GM19240 (cell line): ENCODE data around the gene RFX1.
"Not testable (repeated sequence)": the region's sequence is repeated elsewhere in the genome, so short reads cannot be mapped to it uniquely, and the experiment has no call there.

Experiments used
- DNase-seq: peaks from one replicate; pipeline ENCODE4 v3.0.0; 2011; ENCODE audit warnings: low spot score; ENCODE audit not compliant: insufficient read length

RFX1 gene

DNA sequence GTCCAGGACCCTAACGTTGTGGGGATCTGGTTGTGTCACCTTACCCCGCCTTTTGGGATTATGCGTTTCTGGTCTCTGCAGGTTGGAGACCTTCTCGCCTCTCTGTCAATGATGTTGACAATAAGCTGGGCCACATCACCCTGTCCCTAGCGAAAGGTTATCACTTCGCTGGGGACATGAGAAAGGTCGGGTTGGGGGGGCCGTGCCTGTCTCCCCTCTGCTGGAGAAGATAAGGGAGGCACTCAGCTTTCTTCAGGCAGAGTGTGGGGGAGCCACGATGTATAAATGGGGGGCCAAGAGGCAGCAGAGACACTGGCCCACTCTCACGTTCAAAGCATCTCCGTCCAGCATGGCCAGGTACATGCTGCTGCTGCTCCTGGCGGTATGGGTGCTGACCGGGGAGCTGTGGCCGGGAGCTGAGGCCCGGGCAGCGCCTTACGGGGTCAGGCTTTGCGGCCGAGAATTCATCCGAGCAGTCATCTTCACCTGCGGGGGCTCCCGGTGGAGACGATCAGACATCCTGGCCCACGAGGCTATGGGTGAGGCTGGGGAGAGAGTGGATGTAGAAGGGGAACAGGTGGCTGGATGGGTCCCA lies 21.8 kb upstream of the RFX1 start, which contains the start of gene RLN3:
Gene RLN3 (plus strand): TSS at position 293 of the 595 bp plus-strand sequence. CDS start 57 bp downstream, at position 350.
- no peak for DNase-seq

DNA sequence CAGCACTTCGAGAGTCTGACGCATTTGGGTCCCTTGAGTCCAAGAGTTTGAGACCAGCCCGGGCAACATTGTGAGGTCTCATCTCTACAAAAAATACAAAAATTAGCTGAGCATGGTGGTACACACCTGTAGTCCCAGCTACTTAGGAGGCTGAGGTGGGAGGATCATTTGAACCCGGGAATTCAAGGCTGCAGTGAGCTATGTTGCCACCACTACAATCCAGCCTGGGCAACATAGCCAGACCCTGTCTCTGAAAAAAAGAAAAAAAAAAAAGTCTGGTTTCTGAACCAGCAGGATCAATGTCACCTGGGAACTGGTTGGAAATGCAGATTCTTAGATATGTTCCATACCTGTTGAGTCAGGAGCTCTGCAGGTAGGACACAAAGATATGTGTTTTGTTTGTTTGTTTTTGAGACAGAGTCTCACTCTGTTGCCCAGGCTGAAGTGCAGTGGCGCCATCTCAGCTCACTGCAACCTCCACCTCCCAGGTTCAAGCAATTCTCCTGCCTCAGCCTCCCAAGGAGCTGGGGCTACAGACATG lies 20.6 kb upstream of the RFX1 start:
- not testable (repeated sequence) for DNase-seq

DNA sequence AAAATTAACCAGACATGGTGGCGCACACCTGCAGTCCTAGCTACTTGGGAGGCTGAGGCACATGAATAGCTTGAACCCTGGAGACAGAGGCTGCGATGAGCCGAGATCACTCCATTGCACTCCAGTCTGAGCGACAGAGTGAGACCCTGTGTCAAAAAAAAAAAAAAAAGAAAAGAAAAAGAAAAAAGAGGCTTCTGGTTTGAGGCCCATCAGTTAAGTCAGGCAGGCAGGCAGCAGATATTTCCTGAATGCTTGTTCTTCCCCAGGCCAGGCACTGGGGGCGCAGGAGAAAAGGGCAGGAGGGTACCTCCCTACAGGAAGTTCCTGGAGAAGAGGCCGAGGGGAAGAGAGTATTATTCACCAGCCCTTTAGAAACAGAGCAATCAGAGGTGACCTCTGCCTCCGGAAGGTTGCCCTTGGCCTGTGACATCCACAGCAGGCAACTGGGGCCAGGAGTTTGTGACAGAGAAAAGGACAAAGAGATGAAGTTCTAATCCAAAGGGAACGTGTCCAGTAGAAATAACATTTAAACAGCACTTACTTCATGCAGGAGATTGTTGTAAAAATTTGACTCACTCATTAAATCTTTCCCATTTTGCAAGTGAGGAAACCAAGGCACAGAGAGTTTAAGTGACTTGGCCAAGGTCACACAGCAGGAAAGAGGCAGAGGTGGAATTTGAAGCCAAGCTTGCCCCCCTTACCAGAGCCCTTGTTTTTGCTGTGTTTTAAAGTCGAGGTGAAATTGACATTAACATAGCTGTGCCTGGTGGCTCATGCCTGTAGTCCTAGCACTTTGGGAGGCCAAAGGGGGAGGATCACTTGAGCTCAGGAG lies 17.5 kb upstream of the RFX1 start:
- no peak for DNase-seq

DNA sequence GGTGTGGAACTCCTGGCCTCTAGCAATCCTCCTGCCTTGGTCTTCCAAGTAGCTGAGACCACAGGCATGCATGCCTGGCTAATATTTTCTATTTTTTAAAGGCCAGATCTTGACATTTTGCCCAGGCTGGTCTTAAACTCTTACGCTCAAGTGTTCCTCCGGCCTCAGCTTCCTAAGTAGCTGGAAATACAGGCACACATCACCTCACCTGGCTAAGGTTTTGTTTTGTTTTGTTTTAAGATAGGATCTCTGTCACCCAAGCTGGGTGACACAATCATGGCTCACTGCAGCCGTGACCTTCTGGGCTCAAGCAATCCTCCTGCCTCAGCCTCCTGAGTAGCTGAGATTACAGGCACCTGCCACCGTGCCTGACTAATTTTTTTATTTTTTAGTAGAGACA lies 16.3 kb upstream of the RFX1 start:
- no peak for DNase-seq

DNA sequence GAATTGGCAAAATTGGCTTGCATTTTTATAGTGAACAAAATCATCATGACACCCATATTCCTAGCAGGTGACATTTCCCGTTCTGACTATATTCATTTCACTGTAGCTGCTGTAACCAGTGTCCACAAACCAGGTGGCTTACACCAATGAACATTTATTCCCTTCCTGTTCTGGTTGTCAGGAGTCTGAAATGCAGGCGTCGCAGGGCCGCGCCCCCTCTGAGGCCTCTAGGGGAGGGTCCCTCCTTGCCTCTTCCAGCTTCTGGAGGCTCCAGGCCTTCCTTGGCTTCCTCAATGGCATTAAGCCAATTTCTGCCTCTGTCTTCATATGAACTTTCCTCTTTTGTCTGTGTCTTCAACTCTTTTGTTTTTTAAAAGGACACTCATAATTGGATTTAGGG lies 15.4 kb upstream of the RFX1 start:
- no peak for DNase-seq

DNA sequence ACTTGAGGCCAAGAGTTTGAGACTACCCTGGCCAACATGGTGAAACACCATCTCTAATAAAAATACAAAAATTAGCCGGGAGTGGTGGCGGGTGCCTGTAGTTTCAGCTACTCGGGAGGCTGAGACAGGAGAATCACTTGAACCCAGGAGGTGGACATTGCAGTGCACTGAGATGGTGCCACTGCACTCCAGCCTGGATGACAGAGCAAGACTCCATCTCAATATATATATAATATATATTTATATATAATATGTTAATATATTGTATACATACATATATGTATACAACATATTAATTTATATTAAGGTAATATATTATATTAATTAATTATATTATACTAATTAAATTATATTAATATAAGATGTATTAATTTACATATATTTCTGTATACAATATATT lies 13.6 kb upstream of the RFX1 start:
- not testable (repeated sequence) for DNase-seq

DNA sequence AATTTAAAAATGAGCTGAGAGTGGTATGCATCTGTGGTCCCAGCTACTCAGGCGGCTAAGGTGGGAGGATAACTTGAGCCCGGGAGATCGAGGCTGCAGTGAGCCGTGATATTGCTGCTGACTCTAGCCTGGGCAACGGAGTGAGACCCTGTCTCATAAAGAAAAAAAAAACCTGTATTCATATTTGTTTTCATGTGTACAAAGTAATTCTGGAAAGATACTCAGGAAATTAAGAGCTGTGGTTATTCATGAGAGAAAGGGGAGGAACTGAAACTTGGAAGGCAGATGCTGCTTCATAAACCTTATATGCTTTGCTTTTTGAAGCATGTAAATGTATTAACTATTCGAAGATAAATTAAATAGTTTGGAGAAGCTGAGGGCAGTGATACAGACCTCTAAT lies 13.0 kb upstream of the RFX1 start:
- DNase-seq: no peak

DNA sequence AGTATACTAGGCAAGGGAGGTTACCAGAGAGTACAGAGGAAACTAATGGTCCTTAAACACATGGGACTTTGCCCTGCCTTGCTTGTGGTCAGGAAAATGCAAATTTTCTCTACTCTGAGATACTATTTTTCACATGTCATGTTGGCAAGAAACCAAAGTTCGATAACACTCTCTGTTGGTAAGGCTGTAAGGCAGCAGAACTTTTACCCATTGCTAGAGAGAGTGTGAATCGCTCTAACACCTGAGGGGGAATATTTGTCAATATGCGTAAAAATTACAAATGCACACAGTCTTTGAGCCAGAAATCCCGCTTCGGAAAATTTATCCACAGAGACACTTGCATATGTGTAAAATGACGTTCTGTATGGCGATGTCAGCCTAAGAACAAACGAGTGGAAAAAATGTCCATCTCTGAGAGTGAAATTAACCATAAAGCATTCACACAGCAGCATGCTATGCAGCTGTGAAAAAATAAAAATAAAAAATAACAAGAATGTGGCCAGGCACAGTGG lies 9.5 kb upstream of the RFX1 start:
- DNase-seq: no peak

DNA sequence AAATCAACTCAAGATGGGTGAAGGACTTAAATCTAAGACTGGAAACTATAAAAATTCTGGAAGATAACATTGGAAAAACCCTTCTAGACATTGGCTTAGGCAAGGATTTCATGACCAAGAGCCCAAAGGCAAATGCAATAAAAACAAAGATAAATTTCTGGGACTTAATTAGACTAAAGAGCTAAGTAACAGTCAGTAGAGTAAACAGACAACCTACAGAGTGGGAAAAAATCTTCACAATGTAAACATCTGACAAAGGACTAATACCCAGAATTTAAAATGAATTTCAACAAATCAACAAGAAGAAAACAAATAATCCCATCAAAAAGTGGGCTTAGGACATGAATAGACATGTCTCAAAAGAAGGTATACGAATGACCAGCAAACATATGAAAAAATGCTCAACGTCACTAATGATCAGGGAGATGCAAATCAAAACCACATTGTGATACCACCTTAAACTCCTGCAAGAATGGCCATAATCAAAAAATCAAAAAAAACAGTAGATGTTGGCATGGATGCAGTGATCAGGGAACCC lies 6.3 kb upstream of the RFX1 start:
- no peak for DNase-seq

DNA sequence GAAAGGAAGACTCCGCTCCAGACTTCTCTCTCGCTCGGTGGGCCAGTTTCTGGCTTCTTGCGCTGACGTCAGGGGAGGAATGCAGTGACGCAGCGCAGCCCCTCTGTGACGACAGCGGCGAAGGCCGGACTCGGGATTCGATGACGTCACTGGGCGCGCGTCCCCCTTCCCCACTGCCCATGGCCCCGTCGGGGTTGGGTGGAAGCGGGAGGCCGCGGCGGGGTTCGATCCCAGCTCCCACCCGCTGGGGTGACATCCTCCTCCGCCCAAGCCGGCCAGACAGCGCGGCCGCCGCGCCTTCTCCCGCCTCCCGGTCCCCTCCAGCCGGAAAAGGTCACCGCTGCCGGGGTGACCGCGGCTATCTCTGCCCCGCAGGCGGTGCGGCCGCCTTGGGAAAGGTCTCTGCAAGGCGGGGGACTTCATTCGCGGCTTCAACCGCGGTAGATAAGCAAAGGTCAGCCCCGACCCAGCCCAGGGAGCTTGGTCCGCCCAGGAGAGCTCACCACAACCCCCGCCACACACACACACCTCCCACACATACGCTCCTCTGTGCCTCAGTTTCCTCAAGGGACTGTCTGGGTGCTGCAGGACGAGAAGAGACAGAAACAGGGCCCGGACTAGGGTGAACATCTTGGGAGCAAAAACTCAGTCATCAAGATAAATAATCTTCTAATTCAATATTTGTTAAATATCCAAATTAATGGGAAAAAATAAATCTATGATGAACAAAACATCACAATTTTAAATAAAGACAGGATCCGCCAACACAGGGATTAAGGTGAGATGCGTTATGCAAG lies 844 bp upstream of the RFX1 start:
- DNase-seq: no peak

DNA sequence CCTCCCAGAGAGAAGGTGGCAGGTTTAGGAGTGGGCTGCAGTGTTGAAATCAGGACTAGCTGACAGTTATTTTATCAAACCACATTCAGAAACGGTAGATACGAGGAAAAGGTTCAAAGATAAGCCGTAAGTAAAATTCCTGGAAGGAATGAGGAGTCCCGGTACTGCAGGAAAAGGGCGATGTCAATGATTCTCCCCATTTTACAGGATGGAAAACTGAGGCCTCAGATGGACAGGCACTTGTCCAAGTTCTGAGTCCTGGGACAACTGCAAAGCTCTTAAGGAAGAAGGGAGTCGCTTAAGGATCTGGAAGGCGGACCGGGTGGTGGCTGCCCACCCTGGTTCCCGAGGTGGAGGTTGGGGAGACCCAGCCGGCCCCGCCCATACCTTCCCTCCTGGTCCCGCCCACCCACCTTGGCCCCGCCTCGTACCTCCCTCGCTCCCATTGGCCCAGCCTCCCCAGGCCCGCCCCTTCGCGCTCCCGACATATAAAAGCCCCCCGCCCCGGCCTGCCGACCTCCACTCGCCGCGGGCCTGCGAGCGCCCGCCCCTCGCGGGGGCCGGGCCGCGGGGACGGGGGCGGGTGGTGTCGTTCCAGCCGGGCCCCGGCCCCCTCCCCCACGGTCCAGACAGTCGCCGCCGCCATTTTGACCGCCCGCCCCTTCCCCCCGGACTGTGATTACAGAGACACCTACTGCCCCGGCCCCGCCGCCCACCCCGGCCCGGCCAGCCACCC lies 603 bp downstream of the RFX1 start:
- DNase-seq: no peak

DNA sequence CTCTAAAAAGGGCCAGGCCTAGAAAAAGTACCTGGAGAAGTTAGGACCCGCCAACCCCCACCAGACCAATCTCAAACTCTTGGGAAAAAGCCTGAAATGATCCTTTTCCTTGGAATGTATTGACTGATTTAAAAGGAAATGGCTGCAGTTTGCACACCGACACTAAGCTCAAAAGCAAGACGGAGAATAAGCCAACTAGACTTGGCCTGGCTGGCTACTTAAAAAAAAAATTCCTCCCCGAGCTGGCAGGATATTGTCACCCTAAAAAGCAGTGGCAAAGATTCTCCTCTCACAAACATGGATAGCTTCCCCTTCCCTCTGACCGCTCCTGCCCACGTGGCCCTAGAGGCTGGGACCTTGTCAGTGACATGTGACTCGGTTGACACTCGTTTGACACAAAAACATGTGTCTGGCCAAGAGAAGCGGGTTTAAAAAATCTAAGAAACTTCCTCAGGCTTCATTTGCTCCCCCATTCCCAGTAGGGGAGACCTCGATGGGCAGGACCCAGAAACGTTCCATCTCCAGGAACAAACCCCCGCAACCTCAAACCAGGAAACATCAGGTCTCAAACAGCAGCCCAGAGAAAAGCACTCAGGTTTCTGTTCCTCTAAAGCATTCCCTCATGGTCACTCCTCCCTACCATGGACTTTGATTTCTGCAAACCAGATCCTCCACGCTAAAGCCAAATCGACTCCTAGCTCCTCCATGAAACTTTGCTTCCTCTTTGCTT lies 1.3 kb downstream of the RFX1 start:
- DNase-seq: no peak

DNA sequence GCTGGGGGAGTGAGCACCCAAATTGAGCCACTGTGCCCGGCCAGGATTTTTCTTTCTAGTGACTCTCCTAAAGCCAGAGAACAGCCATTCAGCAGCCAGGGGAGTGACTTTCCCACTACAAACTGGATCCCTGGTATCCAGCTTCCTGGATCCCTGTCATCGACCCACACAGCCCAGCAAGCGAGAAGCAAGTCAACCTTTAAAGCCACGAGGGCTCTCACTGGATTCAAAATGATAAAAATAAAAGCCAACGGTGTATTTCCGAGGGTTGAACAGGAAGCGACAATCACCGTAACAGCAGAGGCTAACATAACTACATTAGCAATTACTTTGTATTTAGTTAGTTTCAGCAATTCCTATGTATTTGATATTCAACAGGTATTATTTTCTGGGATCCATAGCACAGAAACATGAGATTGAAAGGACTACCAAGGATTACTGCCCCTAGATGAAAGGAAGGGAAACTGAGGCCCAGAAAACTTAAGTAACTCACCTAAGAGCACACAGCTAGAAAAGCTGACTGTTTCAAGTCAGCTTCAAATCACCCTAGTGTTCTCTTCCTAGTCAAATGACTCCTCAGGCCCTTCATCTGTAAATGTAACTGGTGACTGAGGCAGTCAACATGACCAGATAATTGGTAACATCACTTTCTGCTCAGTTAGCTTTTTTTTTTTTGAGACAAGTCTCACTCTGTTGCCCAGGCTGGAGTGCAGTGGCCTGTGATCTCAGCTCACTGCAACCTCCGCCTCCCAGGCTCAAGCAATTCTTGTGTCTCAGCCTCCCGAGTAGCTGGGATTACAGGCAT lies 2.7 kb downstream of the RFX1 start:
- no peak for DNase-seq

DNA sequence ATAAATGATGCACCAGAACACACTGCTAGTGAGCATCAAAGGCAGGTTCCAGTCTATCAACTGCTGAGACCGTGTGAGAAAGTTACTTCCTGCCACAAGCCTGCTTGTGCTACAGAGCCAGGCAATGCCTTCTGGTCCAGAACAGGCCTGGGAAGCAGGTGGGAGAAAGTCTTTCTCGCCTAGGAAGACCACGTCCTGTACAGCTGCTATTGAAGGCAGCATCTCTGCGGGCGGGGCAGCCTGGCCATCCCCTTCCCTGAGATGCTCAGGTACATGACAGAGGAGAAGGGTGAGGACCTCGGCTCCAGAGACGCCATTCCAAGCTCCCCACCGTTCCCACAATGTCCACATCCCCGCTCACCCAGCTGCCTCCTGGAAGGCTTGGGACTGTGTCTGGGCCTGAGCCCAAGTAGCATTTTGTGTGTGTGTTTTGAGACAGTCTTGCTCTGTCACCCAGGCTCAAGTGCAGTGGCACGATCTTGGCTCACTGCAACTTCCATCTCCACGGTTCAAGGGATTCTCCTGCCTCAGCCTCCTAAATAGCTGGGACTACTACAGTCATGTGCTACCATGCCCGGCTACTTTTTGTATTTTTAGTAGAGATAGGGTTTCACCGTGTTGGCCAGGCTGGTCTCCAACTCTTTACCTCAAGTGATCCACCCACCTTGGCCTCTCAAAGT lies 3.4 kb downstream of the RFX1 start:
- DNase-seq: no peak

DNA sequence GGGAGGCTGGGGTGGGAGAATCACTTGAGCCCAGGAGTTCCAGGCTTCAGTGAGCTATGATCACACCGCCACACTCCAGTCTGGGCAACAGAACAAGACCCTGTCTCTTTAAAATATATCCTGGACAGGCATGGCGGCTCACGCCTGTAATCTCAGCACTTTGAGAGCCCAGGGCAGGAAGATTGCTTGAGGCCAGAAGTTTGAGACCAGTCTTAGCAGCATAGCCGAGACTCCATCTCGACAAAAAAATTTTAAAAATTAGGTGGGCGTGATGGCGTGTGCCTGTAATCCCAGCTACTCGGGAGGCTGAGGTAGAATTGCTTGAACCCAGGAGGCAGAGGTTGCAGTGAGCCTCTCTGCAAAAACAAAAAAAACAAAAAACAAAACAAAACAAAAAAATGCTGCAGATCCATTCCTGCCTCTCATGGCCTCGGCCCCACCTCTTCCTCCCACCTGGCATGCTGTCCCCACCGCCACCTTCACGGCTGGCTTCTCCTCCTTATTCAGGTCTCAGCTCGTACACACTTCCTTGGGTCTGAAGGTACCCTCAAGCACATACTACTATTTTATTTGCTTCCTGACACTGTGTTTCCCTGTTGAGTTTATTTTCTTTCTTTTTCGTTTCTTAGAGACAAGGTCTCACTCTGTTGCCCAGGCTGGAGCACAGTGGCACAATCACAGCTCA lies 5.3 kb downstream of the RFX1 start:
- DNase-seq: no peak

DNA sequence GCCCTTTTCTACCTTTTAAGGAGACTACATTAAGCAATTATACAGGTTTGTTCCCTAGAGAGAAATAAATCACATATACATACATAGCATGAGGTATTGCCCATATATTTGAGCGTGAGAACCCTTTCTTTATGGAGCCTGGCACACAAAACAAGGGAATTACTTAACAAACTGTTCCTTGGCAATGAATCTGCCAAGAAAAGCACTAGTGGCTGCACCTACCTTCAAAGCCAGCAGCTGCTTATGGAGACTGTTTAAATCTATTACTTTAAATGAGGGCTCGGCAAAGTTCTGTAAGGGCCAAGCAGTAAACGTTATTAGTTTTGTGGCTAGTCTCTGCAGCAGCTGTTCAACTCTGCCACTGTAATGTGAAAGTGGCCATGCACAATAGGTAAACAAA lies 7.0 kb downstream of the RFX1 start:
- DNase-seq: no peak

DNA sequence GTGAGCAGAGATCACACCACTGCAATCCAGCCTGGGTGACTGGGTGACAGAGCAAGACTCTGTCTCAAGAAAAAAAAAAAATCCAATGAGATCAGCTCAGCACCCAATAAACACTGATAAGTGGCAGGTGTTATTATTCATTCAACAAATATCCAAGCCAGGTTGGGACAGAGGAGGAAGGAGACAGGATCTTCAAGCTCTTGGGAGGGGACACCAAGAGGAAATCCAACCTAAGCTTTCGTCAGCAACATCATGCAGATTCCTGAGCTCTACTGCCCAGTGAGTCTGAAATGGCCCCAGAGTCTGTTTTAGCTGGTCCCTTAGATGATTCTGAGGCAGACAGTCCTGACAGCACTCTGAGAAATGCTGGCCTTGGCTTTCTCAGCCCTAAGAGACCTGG lies 7.7 kb downstream of the RFX1 start:
- DNase-seq: no peak

DNA sequence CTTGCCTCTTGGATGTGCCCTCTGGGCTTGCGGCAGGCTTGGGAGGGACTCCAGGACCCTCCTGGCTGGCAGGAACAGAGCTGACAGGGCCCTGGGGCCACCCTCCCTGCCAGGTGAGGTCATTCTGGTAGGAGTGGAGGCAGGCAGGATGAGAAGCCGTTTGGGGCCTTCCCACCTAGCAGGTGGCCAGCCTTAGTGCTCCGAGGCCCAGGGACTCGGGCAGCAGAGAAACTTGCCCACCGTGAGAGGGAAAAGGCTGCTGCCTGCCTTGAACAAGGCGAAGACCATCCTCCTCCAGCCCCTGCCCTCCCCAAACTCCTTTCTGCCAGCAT lies 8.5 kb downstream of the RFX1 start:
- no peak for DNase-seq
